ENCODE measurements around the gene RNF144B. TPM values are rescaled to one million over a fixed set of nuclear protein-coding genes. Genes with fewer than 3 reads are reported as not detected.
A peak's percentile ranks its signal among the peaks of the same experiment; 100 is the strongest.

The RNF144B gene
- total and polyA plus RNA-seq, 2 of the 13 experiments (the other 11 are each of a cell fraction or from before 2014, with no cell fraction given) = 1.8 to 4.3 TPM

- TF ChIP-seq RBFOX2 (IDR thresholded peaks at IDR 0.05; ENCODE audit: low read depth, low read length) (no peak), KLF11 (CRISPR knock-in tag; IDR thresholded peaks at IDR 0.05) (peak; percentile 39; the same call in 1 of the 2 replicates), NKX3-1 (CRISPR knock-in tag; IDR thresholded peaks at IDR 0.05) (no peak), TAF15 (IDR thresholded peaks at IDR 0.05; ENCODE audit: low read depth, low read length, poor library complexity, severe bottlenecking) (no peak), ARID2 (CRISPR knock-in tag; IDR thresholded peaks at IDR 0.05; ENCODE audit: borderline replicate concordance) (no peak), CC2D1A (CRISPR knock-in tag; IDR thresholded peaks at IDR 0.05) (no peak), AHR (CRISPR knock-in tag; IDR thresholded peaks at IDR 0.05) (no peak), MED1 (CRISPR knock-in tag; IDR thresholded peaks at IDR 0.05) (no peak), ZNF724P (CRISPR knock-in tag; IDR thresholded peaks at IDR 0.05; ENCODE audit: borderline replicate concordance) (no peak), GTF2F1 (IDR thresholded peaks at IDR 0.05; ENCODE audit: low read length) (no peak), FUBP1 (CRISPR knock-in tag; IDR thresholded peaks at IDR 0.05; ENCODE audit: borderline replicate concordance) (no peak), TARDBP (CRISPR knock-in tag; IDR thresholded peaks at IDR 0.05) (no peak), RNF2 (conservative IDR thresholded peaks at IDR 0.05; ENCODE audit: low read depth) (no peak), SMC3 (IDR thresholded peaks at IDR 0.05; ENCODE audit: low read length) (no peak), RXRA (CRISPR knock-in tag; IDR thresholded peaks at IDR 0.05) (no peak), NR2F2 (IDR thresholded peaks at IDR 0.05; ENCODE audit: borderline replicate concordance, low read depth) (peak; percentile 28; the same call in 1 of the 2 replicates), CEBPZ (IDR thresholded peaks at IDR 0.05; ENCODE audit: low read length) (no peak)
- TF ChIP-seq, protein P1, sequence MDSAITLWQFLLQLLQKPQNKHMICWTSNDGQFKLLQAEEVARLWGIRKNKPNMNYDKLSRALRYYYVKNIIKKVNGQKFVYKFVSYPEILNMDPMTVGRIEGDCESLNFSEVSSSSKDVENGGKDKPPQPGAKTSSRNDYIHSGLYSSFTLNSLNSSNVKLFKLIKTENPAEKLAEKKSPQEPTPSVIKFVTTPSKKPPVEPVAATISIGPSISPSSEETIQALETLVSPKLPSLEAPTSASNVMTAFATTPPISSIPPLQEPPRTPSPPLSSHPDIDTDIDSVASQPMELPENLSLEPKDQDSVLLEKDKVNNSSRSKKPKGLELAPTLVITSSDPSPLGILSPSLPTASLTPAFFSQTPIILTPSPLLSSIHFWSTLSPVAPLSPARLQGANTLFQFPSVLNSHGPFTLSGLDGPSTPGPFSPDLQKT (CRISPR knock-in tag; IDR thresholded peaks at IDR 0.05; ENCODE audit: borderline replicate concordance) = no peak
- TF ChIP-seq, protein P2, sequence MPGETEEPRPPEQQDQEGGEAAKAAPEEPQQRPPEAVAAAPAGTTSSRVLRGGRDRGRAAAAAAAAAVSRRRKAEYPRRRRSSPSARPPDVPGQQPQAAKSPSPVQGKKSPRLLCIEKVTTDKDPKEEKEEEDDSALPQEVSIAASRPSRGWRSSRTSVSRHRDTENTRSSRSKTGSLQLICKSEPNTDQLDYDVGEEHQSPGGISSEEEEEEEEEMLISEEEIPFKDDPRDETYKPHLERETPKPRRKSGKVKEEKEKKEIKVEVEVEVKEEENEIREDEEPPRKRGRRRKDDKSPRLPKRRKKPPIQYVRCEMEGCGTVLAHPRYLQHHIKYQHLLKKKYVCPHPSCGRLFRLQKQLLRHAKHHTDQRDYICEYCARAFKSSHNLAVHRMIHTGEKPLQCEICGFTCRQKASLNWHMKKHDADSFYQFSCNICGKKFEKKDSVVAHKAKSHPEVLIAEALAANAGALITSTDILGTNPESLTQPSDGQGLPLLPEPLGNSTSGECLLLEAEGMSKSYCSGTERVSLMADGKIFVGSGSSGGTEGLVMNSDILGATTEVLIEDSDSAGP (CRISPR knock-in tag; IDR thresholded peaks at IDR 0.05; ENCODE audit: borderline replicate concordance) = no peak
- TF ChIP-seq, protein P3, sequence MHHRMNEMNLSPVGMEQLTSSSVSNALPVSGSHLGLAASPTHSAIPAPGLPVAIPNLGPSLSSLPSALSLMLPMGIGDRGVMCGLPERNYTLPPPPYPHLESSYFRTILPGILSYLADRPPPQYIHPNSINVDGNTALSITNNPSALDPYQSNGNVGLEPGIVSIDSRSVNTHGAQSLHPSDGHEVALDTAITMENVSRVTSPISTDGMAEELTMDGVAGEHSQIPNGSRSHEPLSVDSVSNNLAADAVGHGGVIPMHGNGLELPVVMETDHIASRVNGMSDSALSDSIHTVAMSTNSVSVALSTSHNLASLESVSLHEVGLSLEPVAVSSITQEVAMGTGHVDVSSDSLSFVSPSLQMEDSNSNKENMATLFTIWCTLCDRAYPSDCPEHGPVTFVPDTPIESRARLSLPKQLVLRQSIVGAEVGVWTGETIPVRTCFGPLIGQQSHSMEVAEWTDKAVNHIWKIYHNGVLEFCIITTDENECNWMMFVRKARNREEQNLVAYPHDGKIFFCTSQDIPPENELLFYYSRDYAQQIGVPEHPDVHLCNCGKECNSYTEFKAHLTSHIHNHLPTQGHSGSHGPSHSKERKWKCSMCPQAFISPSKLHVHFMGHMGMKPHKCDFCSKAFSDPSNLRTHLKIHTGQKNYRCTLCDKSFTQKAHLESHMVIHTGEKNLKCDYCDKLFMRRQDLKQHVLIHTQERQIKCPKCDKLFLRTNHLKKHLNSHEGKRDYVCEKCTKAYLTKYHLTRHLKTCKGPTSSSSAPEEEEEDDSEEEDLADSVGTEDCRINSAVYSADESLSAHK (CRISPR knock-in tag; IDR thresholded peaks at IDR 0.05; ENCODE audit: borderline replicate concordance) = no peak
Measured at GRCh38 chr6:18467741-18468502, 80.8 kb downstream of the RNF144B start (continued).
